ENCODE measurements around the gene TRIM36. TPM values are rescaled to one million over a fixed set of nuclear protein-coding genes. Genes with fewer than 3 reads are reported as not detected.

TRIM36 gene
- total RNA-seq, 1 experiment from 2014 or later = 0.15 TPM

GRCh38 chr5:115191474-115192031 lies 21.8 kb upstream of the TRIM36 start:
- no peaks in the 10 kb centered on the region for H3K9me3 ChIP-seq (ENCODE audit: low read length)
- no peaks in the 10 kb centered on the region for H3K36me3 ChIP-seq (ENCODE audit: low read depth, low read length)
- no TSS peak for BruUV-seq (replicated peaks)
- ChIA-PET CTCF (no interaction called here), POLR2A (ENCODE audit: unreplicated experiment) (no interaction called here)
- no peak overlapping the region for H3K4me2 ChIP-seq (ENCODE audit: low read length)
- H3F3A ChIP-seq (ENCODE audit: low read length, unreplicated experiment) = no peaks in the 10 kb centered on the region
- DNase-seq (no peak), ATAC-seq (no peak)
- H2AFZ ChIP-seq (ENCODE audit: low read length) = no peak overlapping the region
- H3K9ac ChIP-seq (ENCODE audit: low read length) = no peak overlapping the region
- no peak overlapping the region for H3K27ac ChIP-seq (ENCODE audit: low read length)
- intact Hi-C loops (cut with micrococcal nuclease) = no loop called here
- H3K4me1 ChIP-seq (ENCODE audit: insufficient read depth, low read length) = 0 out of 2 replicates have a peak, but pooled peaks cover 2% of the 10 kb centered on the region
- TF ChIP-seq EZH2 (IDR thresholded peaks at IDR 0.05; ENCODE audit: low read length, unreplicated experiment) = no peak
- TF ChIP-seq EZH2phosphoT487 (IDR thresholded peaks at IDR 0.05; ENCODE audit: borderline replicate concordance, low read length) = no peak
- TF ChIP-seq CTCF (conservative IDR thresholded peaks at IDR 0.05; ENCODE audit: low read depth, low read length) = no peak
- no peaks in the 10 kb centered on the region for H3K27me3 ChIP-seq (ENCODE audit: low read length)
- H3K9me2 ChIP-seq (replicated peaks; ENCODE audit: low read length) = no peaks in the 10 kb centered on the region
- no peak overlapping the region for H3K4me3 ChIP-seq (ENCODE audit: low read length)
- H4K20me1 ChIP-seq (ENCODE audit: low read length) = no peaks in the 10 kb centered on the region
- H3K79me2 ChIP-seq (ENCODE audit: low read length) = no peaks in the 10 kb centered on the region

- Histone ChIP-seq H3K4me1 (ENCODE audit: insufficient read depth, low read length) (0 out of 2 replicates have a peak, but pooled peaks cover 4% of the 10 kb centered on the region), H3K4me3 (ENCODE audit: low read length) (no peak overlapping the region), H3K9ac (ENCODE audit: low read length) (no peak overlapping the region), H3K27me3 (ENCODE audit: low read length) (no peaks in the 10 kb centered on the region), H3K9me2 (replicated peaks; ENCODE audit: low read length) (no peaks in the 10 kb centered on the region), H2AFZ (ENCODE audit: low read length) (no peak overlapping the region), H3K9me3 (ENCODE audit: low read length) (no peaks in the 10 kb centered on the region), H3K27ac (ENCODE audit: low read length) (no peak overlapping the region), H3K79me2 (ENCODE audit: low read length) (no peaks in the 10 kb centered on the region), H3K4me2 (ENCODE audit: low read length) (no peak overlapping the region), H3K36me3 (ENCODE audit: low read depth, low read length) (no peaks in the 10 kb centered on the region), H4K20me1 (ENCODE audit: low read length) (no peaks in the 10 kb centered on the region), H3F3A (ENCODE audit: low read length, unreplicated experiment) (no peaks in the 10 kb centered on the region)
- ATAC-seq (no peak), DNase-seq (no peak)
- ChIA-PET POLR2A (ENCODE audit: unreplicated experiment) (no interaction called here), CTCF (no interaction called here)
- TF ChIP-seq CTCF (conservative IDR thresholded peaks at IDR 0.05; ENCODE audit: low read depth, low read length) (no peak), EZH2phosphoT487 (IDR thresholded peaks at IDR 0.05; ENCODE audit: borderline replicate concordance, low read length) (no peak)
- no TSS peak for BruUV-seq (replicated peaks)
- intact Hi-C loops (cut with micrococcal nuclease) = no loop called here
Observed at GRCh38 chr5:115190388-115190787, 20.7 kb upstream of the TRIM36 start.

- 0 out of 2 replicates have a peak, but pooled peaks cover 4% of the 10 kb centered on the region for H3K4me1 ChIP-seq (ENCODE audit: insufficient read depth, low read length)
- BruUV-seq (replicated peaks) = no TSS peak
- H3K4me3 ChIP-seq (ENCODE audit: low read length) = no peak overlapping the region
- ATAC-seq = no peak
- H3K9me2 ChIP-seq (replicated peaks; ENCODE audit: low read length) = no peaks in the 10 kb centered on the region
- H3K36me3 ChIP-seq (ENCODE audit: low read depth, low read length) = no peaks in the 10 kb centered on the region
- H3K27me3 ChIP-seq (ENCODE audit: low read length) = no peaks in the 10 kb centered on the region
- no peak overlapping the region for H3K4me2 ChIP-seq (ENCODE audit: low read length)
- no peak for DNase-seq
- H3K27ac ChIP-seq (ENCODE audit: low read length) = no peak overlapping the region
- no peaks in the 10 kb centered on the region for H3K9me3 ChIP-seq (ENCODE audit: low read length)
- intact Hi-C loops (cut with micrococcal nuclease) = no loop called here
- H3K79me2 ChIP-seq (ENCODE audit: low read length) = no peaks in the 10 kb centered on the region
- H2AFZ ChIP-seq (ENCODE audit: low read length) = no peak overlapping the region
- no peaks in the 10 kb centered on the region for H4K20me1 ChIP-seq (ENCODE audit: low read length)
- no peaks in the 10 kb centered on the region for H3F3A ChIP-seq (ENCODE audit: low read length, unreplicated experiment)
- no peak overlapping the region for H3K9ac ChIP-seq (ENCODE audit: low read length)
- POLR2A ChIA-PET (ENCODE audit: unreplicated experiment) = no interaction called here
- no peak for TF ChIP-seq CTCF (conservative IDR thresholded peaks at IDR 0.05; ENCODE audit: low read depth, low read length)
- no peak for TF ChIP-seq EZH2 (IDR thresholded peaks at IDR 0.05; ENCODE audit: low read length, unreplicated experiment)
- no peak for TF ChIP-seq EZH2phosphoT487 (IDR thresholded peaks at IDR 0.05; ENCODE audit: borderline replicate concordance, low read length)
- CTCF ChIA-PET = no interaction called here
Observed at GRCh38 chr5:115189866-115190265, 20.2 kb upstream of the TRIM36 start.

Measured in PC-3 (cell line).